HG02642 (cell line): ENCODE measurements around the gene RFX4.
"Not testable (repeated sequence)": the region's sequence is repeated elsewhere in the genome, so short reads cannot be mapped to it uniquely, and the experiment has no call there.

Experiments
- ATAC-seq: cut with Tn5 transposase; IDR thresholded peaks from one replicate; pipeline ENCODE4 v1.9.1; 2021; ENCODE audit warnings: mild to moderate bottlenecking; ENCODE audit not compliant: unreplicated experiment, poor library complexity

RFX4 gene

GRCh38 chr12:106684497-106684896 lies 101.7 kb downstream of the RFX4 start:
- ATAC-seq: no peak

GRCh38 chr12:106685381-106685780 lies 102.6 kb downstream of the RFX4 start:
- no peak for ATAC-seq

GRCh38 chr12:106687672-106688071 lies 104.9 kb downstream of the RFX4 start:
- no peak for ATAC-seq

- ATAC-seq: no peak
These were observed 107.9 kb downstream of the RFX4 start for GRCh38 chr12:106690569-106691305.

GRCh38 chr12:106692033-106692432 lies 109.2 kb downstream of the RFX4 start:
- ATAC-seq: not testable (repeated sequence)

- no peak for ATAC-seq
These were observed 110.4 kb downstream of the RFX4 start for GRCh38 chr12:106692896-106693820.

GRCh38 chr12:106696071-106696470 lies 113.3 kb downstream of the RFX4 start:
- ATAC-seq: no peak

GRCh38 chr12:106696681-106697417 lies 114.0 kb downstream of the RFX4 start:
- ATAC-seq: no peak

GRCh38 chr12:106704081-106704480 lies 121.3 kb downstream of the RFX4 start:
- no peak for ATAC-seq

- no peak for ATAC-seq
These were observed 123.2 kb downstream of the RFX4 start for GRCh38 chr12:106705971-106706370.

GRCh38 chr12:106709068-106709511 lies 126.3 kb downstream of the RFX4 start:
- ATAC-seq: no peak

- no peak for ATAC-seq
These were observed 127.5 kb downstream of the RFX4 start for GRCh38 chr12:106710143-106710893.

- ATAC-seq: no peak
These were observed 128.5 kb downstream of the RFX4 start for GRCh38 chr12:106711316-106711715.

- no peak for ATAC-seq
These were observed 130.0 kb downstream of the RFX4 start for GRCh38 chr12:106712768-106713167.

- no peak for ATAC-seq
These were observed 132.1 kb downstream of the RFX4 start for GRCh38 chr12:106714926-106715325.

GRCh38 chr12:106715582-106715981 lies 132.8 kb downstream of the RFX4 start:
- ATAC-seq: no peak

GRCh38 chr12:106717673-106718072 lies 134.9 kb downstream of the RFX4 start:
- ATAC-seq: no peak

GRCh38 chr12:106719879-106720278 lies 137.1 kb downstream of the RFX4 start:
- ATAC-seq: no peak

GRCh38 chr12:106720696-106721095 lies 137.9 kb downstream of the RFX4 start:
- ATAC-seq: no peak

GRCh38 chr12:106721915-106722314 lies 139.1 kb downstream of the RFX4 start:
- no peak for ATAC-seq
